ENCODE measurements around the gene ZNF683. TPM values are rescaled to one million over a fixed set of nuclear protein-coding genes. Genes with fewer than 3 reads are reported as not detected.

Gene ZNF683
- total and polyA plus RNA-seq, 9 of the 15 experiments (the other 6 are each of a cell fraction or from before 2014, with no cell fraction given), result not detected

- TF ChIP-seq PHB2 (IDR thresholded peaks at IDR 0.05; ENCODE audit: low read depth) (no peak), FOXJ3 (CRISPR knock-in tag; IDR thresholded peaks at IDR 0.05) (no peak), HIVEP1 (CRISPR knock-in tag; IDR thresholded peaks at IDR 0.05) (peak; percentile 94), SMARCC2 (IDR thresholded peaks at IDR 0.05; ENCODE audit: low read depth) (no peak), MLLT1 (IDR thresholded peaks at IDR 0.05) (no peak), SRSF7 (optimal IDR thresholded peaks at IDR 0.05; ENCODE audit: low read depth, low read length) (no peak), IRF2 (CRISPR knock-in tag; IDR thresholded peaks at IDR 0.05) (peak; percentile 91; the same call in 1 of the 2 replicates), GTF2F1 (IDR thresholded peaks at IDR 0.05; ENCODE audit: low read depth, low read length) (0 out of 2 replicates have a peak, but pooled peaks have one; percentile 42), NR2C2 (CRISPR knock-in tag; IDR thresholded peaks at IDR 0.05) (peak; percentile 93), NR2C2 (tag; IDR thresholded peaks at IDR 0.05) (peak; percentile 94), CHD2 (IDR thresholded peaks at IDR 0.05; ENCODE audit: low read depth, low read length) (no peak; the same call in 1 of the 2 replicates), CBFA2T3 (IDR thresholded peaks at IDR 0.05) (0 out of 2 replicates have a peak, but pooled peaks have one; percentile 15), RBM25 (IDR thresholded peaks at IDR 0.05; ENCODE audit: low read depth, low read length, severe bottlenecking) (no peak), FOSL1 (tag; conservative IDR thresholded peaks at IDR 0.05) (peak; percentile 71), MEF2A (IDR thresholded peaks at IDR 0.05; ENCODE audit: control insufficient read depth, low read depth, low read length) (0 out of 2 replicates have a peak, but pooled peaks have one; percentile 10), HNRNPK (IDR thresholded peaks at IDR 0.05; ENCODE audit: low read depth, low read length, poor library complexity, severe bottlenecking) (no peak), KDM1A (IDR thresholded peaks at IDR 0.05) (no peak), ILF3 (IDR thresholded peaks at IDR 0.05; ENCODE audit: borderline replicate concordance) (no peak), E2F1 (CRISPR knock-in tag; IDR thresholded peaks at IDR 0.05) (peak; percentile 97), PML (IDR thresholded peaks at IDR 0.05; ENCODE audit: low read length) (no peak), THRAP3 (IDR thresholded peaks at IDR 0.05; ENCODE audit: borderline replicate concordance) (no peak)
- TF ChIP-seq, protein P1, sequence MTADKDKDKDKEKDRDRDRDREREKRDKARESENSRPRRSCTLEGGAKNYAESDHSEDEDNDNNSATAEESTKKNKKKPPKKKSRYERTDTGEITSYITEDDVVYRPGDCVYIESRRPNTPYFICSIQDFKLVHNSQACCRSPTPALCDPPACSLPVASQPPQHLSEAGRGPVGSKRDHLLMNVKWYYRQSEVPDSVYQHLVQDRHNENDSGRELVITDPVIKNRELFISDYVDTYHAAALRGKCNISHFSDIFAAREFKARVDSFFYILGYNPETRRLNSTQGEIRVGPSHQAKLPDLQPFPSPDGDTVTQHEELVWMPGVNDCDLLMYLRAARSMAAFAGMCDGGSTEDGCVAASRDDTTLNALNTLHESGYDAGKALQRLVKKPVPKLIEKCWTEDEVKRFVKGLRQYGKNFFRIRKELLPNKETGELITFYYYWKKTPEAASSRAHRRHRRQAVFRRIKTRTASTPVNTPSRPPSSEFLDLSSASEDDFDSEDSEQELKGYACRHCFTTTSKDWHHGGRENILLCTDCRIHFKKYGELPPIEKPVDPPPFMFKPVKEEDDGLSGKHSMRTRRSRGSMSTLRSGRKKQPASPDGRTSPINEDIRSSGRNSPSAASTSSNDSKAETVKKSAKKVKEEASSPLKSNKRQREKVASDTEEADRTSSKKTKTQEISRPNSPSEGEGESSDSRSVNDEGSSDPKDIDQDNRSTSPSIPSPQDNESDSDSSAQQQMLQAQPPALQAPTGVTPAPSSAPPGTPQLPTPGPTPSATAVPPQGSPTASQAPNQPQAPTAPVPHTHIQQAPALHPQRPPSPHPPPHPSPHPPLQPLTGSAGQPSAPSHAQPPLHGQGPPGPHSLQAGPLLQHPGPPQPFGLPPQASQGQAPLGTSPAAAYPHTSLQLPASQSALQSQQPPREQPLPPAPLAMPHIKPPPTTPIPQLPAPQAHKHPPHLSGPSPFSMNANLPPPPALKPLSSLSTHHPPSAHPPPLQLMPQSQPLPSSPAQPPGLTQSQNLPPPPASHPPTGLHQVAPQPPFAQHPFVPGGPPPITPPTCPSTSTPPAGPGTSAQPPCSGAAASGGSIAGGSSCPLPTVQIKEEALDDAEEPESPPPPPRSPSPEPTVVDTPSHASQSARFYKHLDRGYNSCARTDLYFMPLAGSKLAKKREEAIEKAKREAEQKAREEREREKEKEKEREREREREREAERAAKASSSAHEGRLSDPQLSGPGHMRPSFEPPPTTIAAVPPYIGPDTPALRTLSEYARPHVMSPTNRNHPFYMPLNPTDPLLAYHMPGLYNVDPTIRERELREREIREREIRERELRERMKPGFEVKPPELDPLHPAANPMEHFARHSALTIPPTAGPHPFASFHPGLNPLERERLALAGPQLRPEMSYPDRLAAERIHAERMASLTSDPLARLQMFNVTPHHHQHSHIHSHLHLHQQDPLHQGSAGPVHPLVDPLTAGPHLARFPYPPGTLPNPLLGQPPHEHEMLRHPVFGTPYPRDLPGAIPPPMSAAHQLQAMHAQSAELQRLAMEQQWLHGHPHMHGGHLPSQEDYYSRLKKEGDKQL (CRISPR knock-in tag; IDR thresholded peaks at IDR 0.05; ENCODE audit: borderline replicate concordance), result peak; percentile 74; the same call in 1 of the 2 replicates
These were observed 35.9 kb downstream of the ZNF683 start (continued) for GRCh38 chr1:26336477-26337205.
